ENCODE measurements around the gene ZNF70. TPM values are rescaled to one million over a fixed set of nuclear protein-coding genes. Genes with fewer than 3 reads are reported as not detected.

ZNF70 gene
- 1 to 10 TPM; 1.6 to 1.8 TPM for total RNA-seq

DNA sequence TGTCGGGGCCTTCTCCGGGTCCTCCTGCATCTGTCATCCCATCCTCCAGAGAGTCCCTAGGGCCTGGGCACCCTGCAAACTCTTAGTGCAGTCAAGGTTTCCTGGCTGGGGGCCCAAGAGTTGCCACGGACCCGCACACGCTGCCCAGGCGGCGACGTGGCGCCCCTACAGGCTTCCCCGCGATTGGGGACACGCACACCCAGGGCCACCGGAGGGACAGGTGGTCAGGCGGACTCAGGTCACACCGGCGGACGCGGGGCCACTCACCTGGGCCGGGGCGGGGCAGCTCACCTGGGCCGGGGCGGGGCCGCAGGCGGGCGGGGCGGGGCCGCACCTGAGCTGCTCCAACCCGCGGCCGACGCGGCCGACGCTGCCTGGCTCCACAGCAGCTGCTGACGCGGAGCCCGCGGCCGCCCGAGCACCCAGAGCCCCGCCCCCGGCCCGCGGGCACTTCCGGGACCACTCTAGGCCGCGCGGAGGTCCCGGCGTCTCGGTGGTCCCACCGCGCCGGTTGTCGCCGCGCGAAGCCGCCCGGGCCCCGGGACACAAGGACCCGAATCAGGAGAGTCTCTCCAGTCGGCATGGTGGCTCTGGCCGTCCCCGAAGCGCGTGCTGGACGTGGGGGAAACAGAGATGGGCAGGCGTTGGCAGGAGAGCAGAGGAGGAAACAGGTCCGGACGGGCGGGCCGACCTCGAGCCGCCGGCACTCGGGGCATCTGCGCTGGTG, at the start of gene ZNF70:
TSS of gene ZNF70 (minus strand) at position 399 of the 727 bp plus-strand sequence. CDS start 5,972 bp downstream, outside the sequence.
- H3K4me3 Mint-ChIP-seq, result peak within 1 kb of the TSS; percentile 68
- no peaks in the 10 kb centered on the region for H3K27me3 Mint-ChIP-seq
- peaks cover 16% of the 10 kb centered on the region for H3K4me1 Mint-ChIP-seq
- no peaks in the 10 kb centered on the region for H3K9me3 Mint-ChIP-seq
- H3K27ac Mint-ChIP-seq, result peak within 1 kb of the TSS; percentile 26
- ChIA-PET POLR2A (interaction anchor here (0.6 to 3.2 kb wide), 5 partner anchors 13 to 57 kb away, joined by 3 to 18 read pairs (median 3); partner anchors contain the start of gene CHCHD10), CTCF (interaction anchor here (0.8 to 1.4 kb wide), 2 partner anchors 106 to 143 kb away, joined by 3 to 6 read pairs; partner anchors contain the start of genes MIF and SLC2A11)
- no peaks in the 10 kb centered on the region for H3K36me3 Mint-ChIP-seq (ENCODE audit: low read depth)
- peak; percentile 85 for DNase-seq

GRCh38 chr22:23796461-23796860, 45.5 kb upstream of the ZNF70 start:
- Mint-ChIP-seq H3K27me3 (no peaks in the 10 kb centered on the region), H3K4me3 (no peak overlapping the region), H3K4me1 (peaks cover 7% of the 10 kb centered on the region), H3K9me3 (no peaks in the 10 kb centered on the region), H3K36me3 (ENCODE audit: low read depth) (peaks cover 42% of the 10 kb centered on the region), H3K27ac (no peak overlapping the region)
- DNase-seq, result no peak
- ChIA-PET POLR2A (no interaction called here), CTCF (no interaction called here)

GRCh38 chr22:23793326-23793725, 42.4 kb upstream of the ZNF70 start:
- H3K9me3 Mint-ChIP-seq, result no peaks in the 10 kb centered on the region
- no peak overlapping the region for H3K27ac Mint-ChIP-seq
- peaks cover 23% of the 10 kb centered on the region for H3K4me1 Mint-ChIP-seq
- no peak overlapping the region for H3K4me3 Mint-ChIP-seq
- H3K36me3 Mint-ChIP-seq (ENCODE audit: low read depth), result peaks cover 32% of the 10 kb centered on the region
- POLR2A ChIA-PET, result no interaction called here
- DNase-seq, result no peak
- no peaks in the 10 kb centered on the region for H3K27me3 Mint-ChIP-seq
- CTCF ChIA-PET, result no interaction called here

DNA sequence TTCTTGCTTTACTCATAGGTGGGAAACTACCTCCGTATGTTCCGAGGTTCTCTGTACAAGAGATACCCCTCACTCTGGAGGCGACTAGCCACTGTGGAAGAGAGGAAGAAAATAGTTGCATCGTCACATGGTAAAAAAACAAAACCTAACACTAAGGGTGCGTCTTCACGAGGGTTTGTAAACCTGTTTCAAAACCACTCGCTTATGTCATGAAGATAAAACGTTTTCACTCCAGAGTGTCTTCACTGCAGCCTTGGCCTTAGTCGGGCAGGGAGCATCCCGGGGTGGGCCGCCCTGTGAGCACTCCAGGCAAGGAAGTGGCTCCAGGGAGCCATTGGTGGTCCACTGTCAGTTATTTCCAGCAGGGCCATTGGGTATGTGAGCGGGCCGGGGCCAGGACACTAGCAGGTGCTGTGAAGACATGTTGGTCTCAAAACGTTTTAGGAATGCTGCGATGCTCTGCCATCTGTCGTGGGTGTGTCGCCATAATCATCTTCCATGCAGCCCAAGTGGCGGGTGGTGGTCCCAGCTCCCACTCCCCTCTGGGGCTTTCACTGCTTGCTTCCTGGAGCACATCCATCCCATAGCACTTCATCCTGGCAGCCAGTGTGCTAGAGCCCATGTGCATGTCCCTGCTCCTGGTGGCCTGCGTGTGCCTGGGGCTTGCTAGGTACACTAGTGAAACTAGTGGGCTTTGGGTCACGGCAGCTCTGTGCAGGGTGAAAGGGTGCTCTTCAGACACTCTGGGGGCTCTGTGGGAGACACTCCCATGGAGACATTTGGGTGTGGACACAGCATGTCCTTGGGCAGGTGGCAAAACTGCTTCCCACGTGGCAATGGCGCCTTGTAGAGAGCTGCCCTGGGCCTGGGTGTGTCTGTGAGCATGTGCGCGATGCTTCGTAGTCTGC, 41.1 kb upstream of the ZNF70 start:
- H3K27me3 Mint-ChIP-seq, result no peaks in the 10 kb centered on the region
- H3K9me3 Mint-ChIP-seq, result no peaks in the 10 kb centered on the region
- no peak for DNase-seq
- H3K4me3 Mint-ChIP-seq, result no peak overlapping the region
- peaks cover 31% of the 10 kb centered on the region for H3K4me1 Mint-ChIP-seq
- CTCF ChIA-PET, result no interaction called here
- POLR2A ChIA-PET, result interaction anchor here (1.0 kb wide), 1 partner anchor 26 kb away, joined by 3 read pairs; no protein-coding TSS in a partner anchor
- peaks cover 27% of the 10 kb centered on the region for H3K36me3 Mint-ChIP-seq (ENCODE audit: low read depth)
- H3K27ac Mint-ChIP-seq, result no peak overlapping the region

- Mint-ChIP-seq H3K4me3 (no peak overlapping the region), H3K36me3 (ENCODE audit: low read depth) (peaks cover 20% of the 10 kb centered on the region), H3K27ac (no peak overlapping the region), H3K4me1 (peaks cover 38% of the 10 kb centered on the region), H3K9me3 (no peaks in the 10 kb centered on the region), H3K27me3 (no peaks in the 10 kb centered on the region)
- ChIA-PET CTCF (no interaction called here), POLR2A (interaction anchor here (1.0 kb wide), 1 partner anchor 25 kb away, joined by 3 read pairs; no protein-coding TSS in a partner anchor)
- no peak for DNase-seq
Measured at GRCh38 chr22:23790819-23791737, 40.2 kb upstream of the ZNF70 start.

GRCh38 chr22:23789638-23790037, 38.7 kb upstream of the ZNF70 start:
- H3K36me3 Mint-ChIP-seq (ENCODE audit: low read depth), result peaks cover 17% of the 10 kb centered on the region
- peaks cover 40% of the 10 kb centered on the region for H3K4me1 Mint-ChIP-seq
- DNase-seq, result no peak
- ChIA-PET CTCF (interaction anchor here (0.7 kb wide), 1 partner anchor 19 kb away, joined by 4 read pairs; no protein-coding TSS in a partner anchor), POLR2A (interaction anchor here (1.2 to 3.6 kb wide), 3 partner anchors 22 to 68 kb away, joined by 3 to 14 read pairs (median 4); partner anchors contain the start of gene SLC2A11)
- H3K27me3 Mint-ChIP-seq, result no peaks in the 10 kb centered on the region
- H3K4me3 Mint-ChIP-seq, result no peak overlapping the region
- H3K9me3 Mint-ChIP-seq, result no peaks in the 10 kb centered on the region
- no peak overlapping the region for H3K27ac Mint-ChIP-seq

- CTCF ChIA-PET, result interaction anchor here (0.7 kb wide), 1 partner anchor 19 kb away, joined by 4 read pairs; no protein-coding TSS in a partner anchor
- H3K4me1 Mint-ChIP-seq, result peaks cover 44% of the 10 kb centered on the region
- H3K36me3 Mint-ChIP-seq (ENCODE audit: low read depth), result peaks cover 17% of the 10 kb centered on the region
- no peak for DNase-seq
- no peaks in the 10 kb centered on the region for H3K27me3 Mint-ChIP-seq
- H3K27ac Mint-ChIP-seq, result no peak overlapping the region
- H3K9me3 Mint-ChIP-seq, result no peaks in the 10 kb centered on the region
- no peak overlapping the region for H3K4me3 Mint-ChIP-seq
- POLR2A ChIA-PET, result interaction anchor here (1.2 to 3.6 kb wide), 3 partner anchors 23 to 69 kb away, joined by 3 to 14 read pairs (median 4); partner anchors contain the start of gene SLC2A11
Measured at GRCh38 chr22:23789121-23789520, 38.2 kb upstream of the ZNF70 start.

DNA sequence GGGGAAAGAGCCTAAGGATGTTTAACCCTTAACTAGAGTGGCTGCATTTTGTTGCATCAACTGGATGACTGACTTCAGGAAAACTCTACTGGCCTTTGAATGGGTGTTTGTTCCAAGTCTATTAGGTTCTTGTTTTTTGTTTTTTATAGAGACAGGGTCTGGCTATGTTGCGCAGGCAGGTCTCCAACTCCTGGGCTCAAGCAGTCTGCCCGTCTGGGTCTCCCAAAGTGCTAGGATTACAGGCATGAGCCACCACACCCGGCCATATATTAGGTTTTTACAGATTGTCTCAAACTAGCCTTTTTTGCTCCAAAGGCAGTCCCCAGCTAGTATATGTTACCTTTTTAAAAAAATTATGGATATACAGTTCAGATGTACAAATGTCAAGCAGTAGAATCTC, 37.0 kb upstream of the ZNF70 start:
- DNase-seq, result no peak
- H3K4me3 Mint-ChIP-seq, result peak overlapping the region; percentile 88
- peak overlapping the region; percentile 91 for H3K27ac Mint-ChIP-seq
- H3K36me3 Mint-ChIP-seq (ENCODE audit: low read depth), result peaks cover 11% of the 10 kb centered on the region
- no peaks in the 10 kb centered on the region for H3K9me3 Mint-ChIP-seq
- POLR2A ChIA-PET, result interaction anchor here (1.2 to 3.6 kb wide), 6 partner anchors 21 to 106 kb away, joined by 3 to 14 read pairs (median 4); partner anchors contain the start of genes MIF and SLC2A11
- peaks cover 44% of the 10 kb centered on the region for H3K4me1 Mint-ChIP-seq
- H3K27me3 Mint-ChIP-seq, result no peaks in the 10 kb centered on the region
- CTCF ChIA-PET, result interaction anchor here (0.6 to 1.4 kb wide), 3 partner anchors 13 to 70 kb away, joined by 3 to 4 read pairs (median 4); partner anchors contain the start of gene CHCHD10

DNA sequence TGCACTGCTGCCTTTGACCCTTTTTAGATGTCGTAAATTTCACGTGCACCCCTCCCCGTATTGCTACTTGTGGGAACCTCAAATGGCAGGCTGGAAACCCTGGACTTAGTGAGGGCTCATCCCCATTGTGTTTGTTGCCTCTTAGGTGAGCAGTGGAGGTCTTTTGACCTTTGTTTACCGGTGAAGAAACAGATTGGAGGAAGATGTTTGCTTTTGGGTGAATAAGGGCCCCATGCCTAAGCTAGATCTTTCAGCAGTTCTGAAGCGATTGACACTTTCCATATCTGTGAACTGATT, 36.6 kb upstream of the ZNF70 start:
- peak overlapping the region; percentile 88 for H3K4me3 Mint-ChIP-seq
- no peak for DNase-seq
- CTCF ChIA-PET, result interaction anchor here (0.5 to 1.4 kb wide), 4 partner anchors 12 to 69 kb away, joined by 3 to 6 read pairs (median 4); partner anchors contain the start of gene CHCHD10
- H3K9me3 Mint-ChIP-seq, result no peaks in the 10 kb centered on the region
- peaks cover 8% of the 10 kb centered on the region for H3K36me3 Mint-ChIP-seq (ENCODE audit: low read depth)
- peaks cover 42% of the 10 kb centered on the region for H3K4me1 Mint-ChIP-seq
- POLR2A ChIA-PET, result interaction anchor here (0.5 to 3.6 kb wide), 10 partner anchors 12 to 223 kb away, joined by 3 to 17 read pairs (median 4); partner anchors contain the start of genes CABIN1, MIF and SLC2A11
- peak overlapping the region; percentile 91 for H3K27ac Mint-ChIP-seq
- H3K27me3 Mint-ChIP-seq, result no peaks in the 10 kb centered on the region

GRCh38 chr22:23786752-23787599, 36.1 kb upstream of the ZNF70 start, which contains the start of gene SMARCB1:
Gene SMARCB1, plus strand, starts transcription at chr22:23786966. Its CDS starts 204 bp downstream, at chr22:23787170.
- H3K27ac Mint-ChIP-seq, result peak within 1 kb of the TSS; percentile 91
- peak within 1 kb of the TSS; percentile 88 for H3K4me3 Mint-ChIP-seq
- peaks cover 3% of the 10 kb centered on the region for H3K36me3 Mint-ChIP-seq (ENCODE audit: low read depth)
- no peaks in the 10 kb centered on the region for H3K27me3 Mint-ChIP-seq
- peak; percentile 92 for DNase-seq
- CTCF ChIA-PET, result interaction anchor here (0.5 to 1.4 kb wide), 4 partner anchors 12 to 57 kb away, joined by 3 to 9 read pairs (median 5); partner anchors contain the start of gene CHCHD10
- H3K4me1 Mint-ChIP-seq, result peaks cover 37% of the 10 kb centered on the region
- POLR2A ChIA-PET, result interaction anchor here (0.5 to 3.6 kb wide), 15 partner anchors 12 to 224 kb away, joined by 3 to 17 read pairs (median 4); partner anchors contain the start of genes CABIN1, MIF and SLC2A11
- H3K9me3 Mint-ChIP-seq, result no peaks in the 10 kb centered on the region

DNA sequence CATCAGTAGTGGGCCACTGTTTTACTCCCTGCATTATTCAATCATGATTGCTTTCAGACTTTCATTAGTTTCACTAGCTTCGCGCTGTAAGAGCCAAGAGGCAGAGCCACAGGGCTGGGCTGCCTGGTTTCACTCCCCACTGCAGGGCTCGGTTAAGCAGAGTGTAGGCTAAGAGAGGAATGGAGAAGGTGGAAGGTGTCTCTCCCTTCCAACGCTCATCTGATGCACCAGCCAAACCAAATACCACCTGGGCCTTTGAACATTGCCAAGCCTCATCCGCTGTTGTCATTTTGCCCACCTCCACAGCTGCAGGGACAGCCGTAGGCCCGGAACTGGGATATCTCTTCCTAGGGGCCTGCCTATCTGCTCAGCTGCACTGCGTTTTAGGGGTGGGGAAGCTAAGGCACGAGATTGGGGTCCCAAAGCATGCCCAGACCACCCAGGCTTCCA, 35.4 kb upstream of the ZNF70 start:
- ChIA-PET CTCF (interaction anchor here (0.6 to 1.1 kb wide), 2 partner anchors 16 to 57 kb away, joined by 3 to 9 read pairs; no protein-coding TSS in a partner anchor), POLR2A (interaction anchor here (0.8 to 2.4 kb wide), 7 partner anchors 11 to 225 kb away, joined by 3 to 17 read pairs (median 4); partner anchors contain the start of gene CABIN1)
- H3K4me1 Mint-ChIP-seq, result peaks cover 37% of the 10 kb centered on the region
- peak overlapping the region; percentile 88 for H3K4me3 Mint-ChIP-seq
- H3K27me3 Mint-ChIP-seq, result no peaks in the 10 kb centered on the region
- peaks cover 3% of the 10 kb centered on the region for H3K36me3 Mint-ChIP-seq (ENCODE audit: low read depth)
- H3K9me3 Mint-ChIP-seq, result no peaks in the 10 kb centered on the region
- H3K27ac Mint-ChIP-seq, result peak overlapping the region; percentile 91
- DNase-seq, result no peak
